ENCODE data around the gene ASTE1.

GRCh38 chr3:131067983-131068382 lies 41.4 kb upstream of the ASTE1 start:
- TF ChIP-seq CTCF (IDR thresholded peaks at IDR 0.05) (no peak), POLR2A (IDR thresholded peaks at IDR 0.05) (no peak)

Data from uterus (tissue), 2 donors.